Measurements from ENCODE around the gene SIGLEC1.

Gene SIGLEC1

DNA sequence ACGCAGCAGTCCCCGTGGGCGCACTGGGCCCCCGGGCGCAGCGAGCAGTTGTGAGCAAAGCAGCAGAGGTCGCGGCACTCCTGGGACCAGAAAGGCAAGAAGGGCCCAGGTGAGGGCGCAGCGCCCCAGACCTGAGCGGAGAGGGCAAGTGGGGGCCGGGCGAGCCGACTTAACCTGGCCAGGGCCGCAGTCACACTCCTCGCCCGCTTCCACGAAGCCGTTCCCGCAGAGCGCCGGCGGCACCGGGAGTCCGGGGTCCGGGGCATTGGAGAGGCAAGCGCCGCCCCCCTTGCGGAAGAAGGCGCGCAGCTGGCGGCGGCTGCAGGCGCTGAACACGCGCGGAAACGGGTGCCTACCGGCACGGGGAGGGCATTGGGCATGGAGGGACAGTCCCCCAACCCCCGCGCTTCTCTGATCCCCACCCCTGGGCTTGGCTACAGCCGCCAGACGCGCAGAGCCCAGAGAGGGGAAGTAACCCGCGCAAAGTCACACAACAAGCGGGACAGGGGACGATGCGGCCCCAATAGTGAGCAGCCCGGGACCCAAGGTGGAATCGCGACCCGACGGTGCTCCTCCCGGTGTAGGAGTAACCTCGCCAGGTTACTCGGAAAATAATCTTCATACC, 39.7 kb downstream of the SIGLEC1 start:
- DNase-seq (ENCODE audit: insufficient read length, low spot score): no peak
- FAIRE-seq: no peak

GRCh38 chr20:3671986-3672546, 40.3 kb downstream of the SIGLEC1 start:
- TF ChIP-seq CTCF (IDR thresholded peaks at IDR 0.05; ENCODE audit: insufficient read depth, missing control alignments): no peak
- no peak for DNase-seq (ENCODE audit: insufficient read length, low spot score)
- no peak for FAIRE-seq

More for the DNA sequence above, 39.7 kb downstream of the SIGLEC1 start:
- TF ChIP-seq CTCF (IDR thresholded peaks at IDR 0.05; ENCODE audit: insufficient read depth, missing control alignments): no peak

DNA sequence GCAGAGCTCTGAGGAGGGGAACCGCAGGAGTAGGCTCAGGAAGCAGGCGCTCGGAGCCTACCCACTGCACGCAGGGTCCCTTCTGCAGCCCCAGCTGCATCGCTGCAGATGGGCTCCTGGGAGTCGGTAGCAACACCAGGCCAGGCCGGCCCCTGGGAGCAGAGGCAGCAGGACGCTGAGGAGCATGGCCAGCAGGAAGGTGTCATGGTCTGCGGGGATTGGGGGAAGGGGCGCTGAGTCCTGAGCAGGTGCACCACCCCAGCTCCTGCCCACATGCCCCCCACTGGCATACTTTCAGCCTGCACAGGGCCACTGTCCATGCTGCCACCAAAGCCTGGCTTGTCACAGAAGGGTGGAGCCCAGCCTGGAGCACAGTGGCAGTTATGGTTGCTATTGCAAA, 41.5 kb downstream of the SIGLEC1 start:
- FAIRE-seq (no peak), DNase-seq (ENCODE audit: insufficient read length, low spot score) (no peak)
- TF ChIP-seq CTCF (IDR thresholded peaks at IDR 0.05; ENCODE audit: insufficient read depth, missing control alignments): no peak

DNA sequence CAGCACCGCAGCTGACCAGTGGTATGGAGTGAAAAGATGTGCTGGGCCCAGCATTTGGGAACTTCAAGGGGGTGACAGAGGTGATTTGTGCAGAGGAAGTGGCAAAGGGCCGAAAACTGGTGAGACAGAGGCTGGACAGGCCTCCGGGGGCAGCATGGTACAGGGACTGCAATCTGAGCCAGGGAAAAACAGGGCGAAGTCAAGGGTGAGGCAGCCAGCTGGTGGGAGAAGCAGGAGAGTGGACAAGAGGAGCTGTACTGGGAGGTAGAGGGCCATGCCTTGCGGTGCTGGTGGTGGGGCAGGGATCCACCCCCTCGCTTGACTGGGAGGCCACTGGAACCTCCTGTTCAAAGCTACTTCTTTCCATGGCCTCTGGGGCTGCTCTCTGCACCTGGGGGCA, 41.9 kb downstream of the SIGLEC1 start:
- no peak for TF ChIP-seq CTCF (IDR thresholded peaks at IDR 0.05; ENCODE audit: insufficient read depth, missing control alignments)
- FAIRE-seq: no peak
- DNase-seq (ENCODE audit: insufficient read length, low spot score): no peak

DNA sequence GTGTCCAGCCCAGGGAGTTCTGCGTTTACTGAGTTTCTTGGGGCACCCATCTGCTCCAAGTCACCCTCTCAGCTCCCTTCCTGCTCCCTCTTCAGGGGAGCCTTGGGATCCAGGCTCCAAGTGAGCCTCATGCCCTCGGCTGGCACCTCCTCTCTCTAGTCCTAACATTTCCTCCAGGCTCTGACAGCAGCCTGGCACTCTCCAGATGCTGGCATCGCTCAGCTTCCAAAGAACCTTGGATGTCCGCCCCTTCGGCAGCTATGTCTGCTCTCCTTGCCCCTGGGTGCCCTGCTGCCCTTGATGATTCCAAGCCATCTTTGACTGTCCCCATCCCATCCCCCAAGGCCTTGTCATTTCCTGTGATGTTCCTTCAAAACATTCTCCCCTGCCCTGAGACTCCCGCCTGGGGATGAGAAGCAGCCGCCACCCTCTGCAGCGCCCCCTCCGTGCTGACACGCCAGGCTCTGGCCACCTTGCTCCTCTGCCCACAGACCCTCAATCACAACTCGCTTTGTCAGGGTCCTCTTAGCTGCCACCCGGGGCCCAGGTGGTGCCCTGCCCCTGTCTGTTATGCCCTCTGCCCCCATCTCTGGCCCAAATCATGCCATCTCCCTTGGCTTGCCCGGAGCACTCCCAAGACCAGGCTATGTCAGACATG, 42.6 kb downstream of the SIGLEC1 start:
- TF ChIP-seq CTCF (IDR thresholded peaks at IDR 0.05; ENCODE audit: insufficient read depth, missing control alignments): no peak
- FAIRE-seq (no peak), DNase-seq (ENCODE audit: insufficient read length, low spot score) (no peak)

- FAIRE-seq: no peak
- TF ChIP-seq CTCF (IDR thresholded peaks at IDR 0.05; ENCODE audit: insufficient read depth, missing control alignments): no peak
These were observed 44.9 kb downstream of the SIGLEC1 start for GRCh38 chr20:3667434-3668037.

DNA sequence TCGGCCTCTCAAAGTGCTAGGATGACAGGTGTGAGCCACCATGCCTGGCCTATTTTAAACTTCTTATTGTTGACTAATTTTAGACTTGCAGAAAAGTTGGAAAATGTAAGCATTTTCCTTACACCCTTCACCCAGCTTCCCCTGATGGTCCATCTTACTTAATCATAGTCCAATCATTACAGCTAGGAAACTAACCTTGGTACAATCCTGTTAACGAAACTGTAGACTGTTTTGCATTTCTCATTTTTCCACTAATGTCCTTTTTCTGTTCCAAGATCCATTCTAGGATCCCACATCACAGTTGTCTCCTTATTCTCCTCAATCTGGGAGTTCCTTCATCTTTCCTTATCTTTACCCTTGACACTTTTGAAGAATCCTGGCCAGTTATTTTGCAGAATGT, 48.5 kb downstream of the SIGLEC1 start:
- no peak for FAIRE-seq
- no peak for TF ChIP-seq CTCF (IDR thresholded peaks at IDR 0.05; ENCODE audit: insufficient read depth, missing control alignments)
- DNase-seq (ENCODE audit: insufficient read length, low spot score): no peak

More at GRCh38 chr20:3667434-3668037, 44.9 kb downstream of the SIGLEC1 start:
- DNase-seq (ENCODE audit: insufficient read length, low spot score): no peak

Measured in D721Med (cell line).